ENCODE measurements around the gene REC8. TPM values are rescaled to one million over a fixed set of nuclear protein-coding genes. Genes with fewer than 3 reads are reported as not detected.

Gene REC8
- total and polyA plus RNA-seq, 2 of the 13 experiments (the other 11 are each of a cell fraction or from before 2014, with no cell fraction given), result 3.4 to 14.7 TPM

- TF ChIP-seq, protein P1, sequence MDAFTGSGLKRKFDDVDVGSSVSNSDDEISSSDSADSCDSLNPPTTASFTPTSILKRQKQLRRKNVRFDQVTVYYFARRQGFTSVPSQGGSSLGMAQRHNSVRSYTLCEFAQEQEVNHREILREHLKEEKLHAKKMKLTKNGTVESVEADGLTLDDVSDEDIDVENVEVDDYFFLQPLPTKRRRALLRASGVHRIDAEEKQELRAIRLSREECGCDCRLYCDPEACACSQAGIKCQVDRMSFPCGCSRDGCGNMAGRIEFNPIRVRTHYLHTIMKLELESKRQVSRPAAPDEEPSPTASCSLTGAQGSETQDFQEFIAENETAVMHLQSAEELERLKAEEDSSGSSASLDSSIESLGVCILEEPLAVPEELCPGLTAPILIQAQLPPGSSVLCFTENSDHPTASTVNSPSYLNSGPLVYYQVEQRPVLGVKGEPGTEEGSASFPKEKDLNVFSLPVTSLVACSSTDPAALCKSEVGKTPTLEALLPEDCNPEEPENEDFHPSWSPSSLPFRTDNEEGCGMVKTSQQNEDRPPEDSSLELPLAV (CRISPR knock-in tag; conservative IDR thresholded peaks at IDR 0.05; ENCODE audit: low read depth), result no peak
- TF ChIP-seq ZFP62 (CRISPR knock-in tag; IDR thresholded peaks at IDR 0.05) (no peak), ZNF30 (CRISPR knock-in tag; IDR thresholded peaks at IDR 0.05) (peak; percentile 96), ZNF703 (CRISPR knock-in tag; IDR thresholded peaks at IDR 0.05; ENCODE audit: borderline replicate concordance) (no peak), SNAPC5 (CRISPR knock-in tag; IDR thresholded peaks at IDR 0.05; ENCODE audit: borderline replicate concordance) (peak; percentile 92; the same call in 1 of the 2 replicates), KLF15 (CRISPR knock-in tag; IDR thresholded peaks at IDR 0.05; ENCODE audit: borderline replicate concordance) (peak; percentile 95), ZNF501 (CRISPR knock-in tag; IDR thresholded peaks at IDR 0.05) (peak; percentile 100), ZBTB25 (CRISPR knock-in tag; IDR thresholded peaks at IDR 0.05) (peak; percentile 93), PRDM15 (CRISPR knock-in tag; IDR thresholded peaks at IDR 0.05) (peak; percentile 78), MAFF (IDR thresholded peaks at IDR 0.05; ENCODE audit: low read depth, low read length) (no peak), U2AF2 (IDR thresholded peaks at IDR 0.05; ENCODE audit: low read depth, low read length) (peak; percentile 17; the same call in 1 of the 2 replicates), ZNF75D (CRISPR knock-in tag; IDR thresholded peaks at IDR 0.05; ENCODE audit: borderline replicate concordance) (no peak), ZNF343 (CRISPR knock-in tag; IDR thresholded peaks at IDR 0.05) (peak; percentile 100), ZNF549 (CRISPR knock-in tag; IDR thresholded peaks at IDR 0.05) (no peak), HNRNPH1 (optimal IDR thresholded peaks at IDR 0.05; ENCODE audit: low read depth, low read length) (no peak)
- TF ChIP-seq, protein P2, sequence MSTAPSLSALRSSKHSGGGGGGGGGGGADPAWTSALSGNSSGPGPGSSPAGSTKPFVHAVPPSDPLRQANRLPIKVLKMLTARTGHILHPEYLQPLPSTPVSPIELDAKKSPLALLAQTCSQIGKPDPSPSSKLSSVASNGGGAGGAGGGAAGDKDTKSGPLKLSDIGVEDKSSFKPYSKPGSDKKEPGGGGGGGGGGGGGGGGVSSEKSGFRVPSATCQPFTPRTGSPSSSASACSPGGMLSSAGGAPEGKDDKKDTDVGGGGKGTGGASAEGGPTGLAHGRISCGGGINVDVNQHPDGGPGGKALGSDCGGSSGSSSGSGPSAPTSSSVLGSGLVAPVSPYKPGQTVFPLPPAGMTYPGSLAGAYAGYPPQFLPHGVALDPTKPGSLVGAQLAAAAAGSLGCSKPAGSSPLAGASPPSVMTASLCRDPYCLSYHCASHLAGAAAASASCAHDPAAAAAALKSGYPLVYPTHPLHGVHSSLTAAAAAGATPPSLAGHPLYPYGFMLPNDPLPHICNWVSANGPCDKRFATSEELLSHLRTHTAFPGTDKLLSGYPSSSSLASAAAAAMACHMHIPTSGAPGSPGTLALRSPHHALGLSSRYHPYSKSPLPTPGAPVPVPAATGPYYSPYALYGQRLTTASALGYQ (CRISPR knock-in tag; IDR thresholded peaks at IDR 0.05), result peak; percentile 91; the same call in 1 of the 2 replicates
These were observed 23.5 kb downstream of the REC8 start, which contains the start of gene TM9SF1 (continued) for GRCh38 chr14:24195186-24196070.

All from HepG2 (cell line).